ENCODE measurements around the gene AVEN.

DNA sequence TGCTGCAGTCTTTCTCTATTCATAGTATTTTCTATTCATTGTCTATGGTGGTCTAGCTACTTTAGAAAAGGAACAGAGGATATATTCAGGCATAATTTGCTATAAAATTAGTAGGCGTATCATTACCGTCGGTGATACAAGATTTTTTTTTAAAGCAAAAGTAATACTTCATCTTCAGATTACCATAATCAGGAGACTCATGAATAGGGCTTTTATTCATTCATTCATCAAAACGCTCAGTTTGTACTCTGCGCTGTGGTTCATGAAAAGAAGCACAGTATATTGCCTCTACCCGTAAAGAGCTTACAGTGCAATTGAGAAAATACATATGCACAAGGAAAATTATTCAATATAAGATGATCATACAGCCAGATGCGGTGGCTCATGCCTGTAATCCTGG, 207.4 kb downstream of the AVEN start:
- TF ChIP-seq, protein P1, sequence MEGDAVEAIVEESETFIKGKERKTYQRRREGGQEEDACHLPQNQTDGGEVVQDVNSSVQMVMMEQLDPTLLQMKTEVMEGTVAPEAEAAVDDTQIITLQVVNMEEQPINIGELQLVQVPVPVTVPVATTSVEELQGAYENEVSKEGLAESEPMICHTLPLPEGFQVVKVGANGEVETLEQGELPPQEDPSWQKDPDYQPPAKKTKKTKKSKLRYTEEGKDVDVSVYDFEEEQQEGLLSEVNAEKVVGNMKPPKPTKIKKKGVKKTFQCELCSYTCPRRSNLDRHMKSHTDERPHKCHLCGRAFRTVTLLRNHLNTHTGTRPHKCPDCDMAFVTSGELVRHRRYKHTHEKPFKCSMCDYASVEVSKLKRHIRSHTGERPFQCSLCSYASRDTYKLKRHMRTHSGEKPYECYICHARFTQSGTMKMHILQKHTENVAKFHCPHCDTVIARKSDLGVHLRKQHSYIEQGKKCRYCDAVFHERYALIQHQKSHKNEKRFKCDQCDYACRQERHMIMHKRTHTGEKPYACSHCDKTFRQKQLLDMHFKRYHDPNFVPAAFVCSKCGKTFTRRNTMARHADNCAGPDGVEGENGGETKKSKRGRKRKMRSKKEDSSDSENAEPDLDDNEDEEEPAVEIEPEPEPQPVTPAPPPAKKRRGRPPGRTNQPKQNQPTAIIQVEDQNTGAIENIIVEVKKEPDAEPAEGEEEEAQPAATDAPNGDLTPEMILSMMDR (optimal IDR thresholded peaks at IDR 0.05 in 1 of 3, IDR thresholded peaks at IDR 0.05 in 1 of 3, conservative IDR thresholded peaks at IDR 0.05 in 1 of 3; ENCODE audit: extremely low read depth in 1 of 3, insufficient read depth in 2 of 3, low read length in 3 of 3): no peak
- TF ChIP-seq EZH2 (IDR thresholded peaks at IDR 0.05; ENCODE audit: low read length): no peak
